Muscle layer of duodenum (tissue), 2 donors: ENCODE data around the gene TBC1D20.

ENCODE experiments used
- H3K27ac ChIP-seq: one replicate; pipeline ENCODE4 v1.7.0; 2013; ENCODE audit warnings: mild to moderate bottlenecking, low read length
- H3K27me3 ChIP-seq: one replicate; pipeline ENCODE4 v1.7.0; 2013; ENCODE audit warnings: low read depth, mild to moderate bottlenecking, control low read depth, low read length
- H3K36me3 ChIP-seq, 2 donors: one replicate each; pipeline ENCODE4 v1.7.0; 2013; ENCODE audit warnings: low read length in 2 of 2, control low read depth in 1 of 2, mild to moderate bottlenecking in 1 of 2; ENCODE audit not compliant: insufficient read depth in 2 of 2, control insufficient read depth in 1 of 2
- H3K4me1 ChIP-seq, 2 donors: one replicate each; pipeline ENCODE4 v1.7.0; 2013; ENCODE audit warnings: low read length in 2 of 2, mild to moderate bottlenecking in 2 of 2, control low read depth in 1 of 2, moderate library complexity in 1 of 2; ENCODE audit not compliant: insufficient read depth in 2 of 2, control insufficient read depth in 1 of 2
- H3K4me3 ChIP-seq, 2 donors: one replicate each; pipeline ENCODE4 v1.7.0; 2013; ENCODE audit warnings: low read length in 2 of 2, low read depth in 1 of 2, mild to moderate bottlenecking in 1 of 2
- H3K9me3 ChIP-seq, 2 donors: one replicate each; pipeline ENCODE4 v1.7.0; 2013; ENCODE audit warnings: low read length in 2 of 2, control low read depth in 1 of 2, mild to moderate bottlenecking in 1 of 2; ENCODE audit not compliant: control insufficient read depth in 1 of 2
- donor health status: healthy.

Gene TBC1D20

GRCh38 chr20:445514-446336, 16.6 kb downstream of the TBC1D20 start:
- H3K36me3 ChIP-seq: peaks cover 37 to 49% of the 10 kb centered on the region in 2 donors

GRCh38 chr20:444862-445426, 17.4 kb downstream of the TBC1D20 start:
- Histone ChIP-seq H3K4me1 (peaks cover 0 to 5% of the 10 kb centered on the region in 2 donors), H3K9me3 (no peaks in the 10 kb centered on the region), H3K4me3 (no peak overlapping the region), H3K27me3 (no peaks in the 10 kb centered on the region), H3K36me3 (peaks cover 42 to 57% of the 10 kb centered on the region in 2 donors), H3K27ac (no peak overlapping the region)

More at GRCh38 chr20:445514-446336, 16.6 kb downstream of the TBC1D20 start:
- no peaks in the 10 kb centered on the region for H3K27me3 ChIP-seq
- H3K27ac ChIP-seq: no peak overlapping the region
- peaks cover 0 to 5% of the 10 kb centered on the region in 2 donors for H3K4me1 ChIP-seq
- no peaks in the 10 kb centered on the region for H3K9me3 ChIP-seq
- no peak overlapping the region for H3K4me3 ChIP-seq

GRCh38 chr20:444117-444516, 18.2 kb downstream of the TBC1D20 start:
- no peak overlapping the region for H3K27ac ChIP-seq
- H3K4me1 ChIP-seq: peaks cover 0 to 5% of the 10 kb centered on the region in 2 donors
- no peaks in the 10 kb centered on the region for H3K27me3 ChIP-seq
- H3K9me3 ChIP-seq: no peaks in the 10 kb centered on the region
- H3K4me3 ChIP-seq: no peak overlapping the region
- peaks cover 50 to 65% of the 10 kb centered on the region in 2 donors for H3K36me3 ChIP-seq

GRCh38 chr20:443223-443775, 19.0 kb downstream of the TBC1D20 start:
- no peak overlapping the region for H3K27ac ChIP-seq
- peaks cover 0 to 5% of the 10 kb centered on the region in 2 donors for H3K4me1 ChIP-seq
- H3K4me3 ChIP-seq: no peak overlapping the region
- H3K27me3 ChIP-seq: no peaks in the 10 kb centered on the region
- H3K9me3 ChIP-seq: no peaks in the 10 kb centered on the region
- peaks cover 51 to 74% of the 10 kb centered on the region in 2 donors for H3K36me3 ChIP-seq

- peaks cover 0 to 3% of the 10 kb centered on the region in 2 donors for H3K4me1 ChIP-seq
- no peaks in the 10 kb centered on the region for H3K9me3 ChIP-seq
- no peak overlapping the region for H3K4me3 ChIP-seq
- H3K27me3 ChIP-seq: no peaks in the 10 kb centered on the region
- H3K36me3 ChIP-seq: peaks cover 69 to 91% of the 10 kb centered on the region in 2 donors
- no peak overlapping the region for H3K27ac ChIP-seq
Measured at GRCh38 chr20:440636-441035, 21.7 kb downstream of the TBC1D20 start.

- Histone ChIP-seq H3K36me3 (peaks cover 70 to 92% of the 10 kb centered on the region in 2 donors), H3K27ac (no peak overlapping the region), H3K4me3 (no peak overlapping the region), H3K4me1 (no peaks in the 10 kb centered on the region), H3K9me3 (no peaks in the 10 kb centered on the region), H3K27me3 (no peaks in the 10 kb centered on the region)
Measured at GRCh38 chr20:440148-440547, 22.2 kb downstream of the TBC1D20 start.

- H3K4me3 ChIP-seq: no peak overlapping the region
- H3K4me1 ChIP-seq: no peaks in the 10 kb centered on the region
- H3K9me3 ChIP-seq: no peaks in the 10 kb centered on the region
- no peak overlapping the region for H3K27ac ChIP-seq
- peaks cover 66 to 86% of the 10 kb centered on the region in 2 donors for H3K36me3 ChIP-seq
- H3K27me3 ChIP-seq: no peaks in the 10 kb centered on the region
Measured at GRCh38 chr20:438571-439469, 23.5 kb downstream of the TBC1D20 start.

- Histone ChIP-seq H3K4me3 (no peak overlapping the region), H3K4me1 (no peaks in the 10 kb centered on the region), H3K36me3 (peaks cover 60 to 82% of the 10 kb centered on the region in 2 donors), H3K27me3 (no peaks in the 10 kb centered on the region), H3K27ac (no peak overlapping the region), H3K9me3 (no peaks in the 10 kb centered on the region)
Measured at GRCh38 chr20:437787-438486, 24.4 kb downstream of the TBC1D20 start.

GRCh38 chr20:436476-436875, 25.9 kb downstream of the TBC1D20 start:
- H3K36me3 ChIP-seq: peaks cover 54 to 84% of the 10 kb centered on the region in 2 donors
- no peaks in the 10 kb centered on the region for H3K27me3 ChIP-seq
- H3K27ac ChIP-seq: no peak overlapping the region
- H3K9me3 ChIP-seq: no peaks in the 10 kb centered on the region
- H3K4me1 ChIP-seq: no peaks in the 10 kb centered on the region
- no peak overlapping the region for H3K4me3 ChIP-seq

- H3K27ac ChIP-seq: no peak overlapping the region
- H3K27me3 ChIP-seq: no peaks in the 10 kb centered on the region
- no peak overlapping the region for H3K4me3 ChIP-seq
- peaks cover 53 to 83% of the 10 kb centered on the region in 2 donors for H3K36me3 ChIP-seq
- H3K4me1 ChIP-seq: no peaks in the 10 kb centered on the region
- no peaks in the 10 kb centered on the region for H3K9me3 ChIP-seq
Measured at GRCh38 chr20:435558-435957, 26.8 kb downstream of the TBC1D20 start.
